SK-N-SH treated with all-trans-retinoic acid at 6 μM for 48 hours (cell line): ENCODE data around the gene ITPRID2.

Experiments
- CSDC2 ChIP-seq: fragments of 250-450 bp; sonication (Bioruptor Pico); IDR thresholded peaks from 2 replicates; pipeline ENCODE4 v1.5.0; 2020; ENCODE audit warnings: mild to moderate bottlenecking, moderate library complexity
- RARB ChIP-seq: fragments of 250-450 bp; sonication (Bioruptor Pico); IDR thresholded peaks from 2 replicates; pipeline ENCODE4 v1.8.0; 2021; ENCODE audit warnings: mild to moderate bottlenecking, moderate library complexity
- TF ChIP-seq, protein P1 (sequence below): fragments of 250-450 bp; sonication (Bioruptor Pico); IDR thresholded peaks from 2 replicates; pipeline ENCODE4 v1.5.1; 2020; ENCODE audit warnings: low read depth, mild to moderate bottlenecking, moderate library complexity

DNA sequence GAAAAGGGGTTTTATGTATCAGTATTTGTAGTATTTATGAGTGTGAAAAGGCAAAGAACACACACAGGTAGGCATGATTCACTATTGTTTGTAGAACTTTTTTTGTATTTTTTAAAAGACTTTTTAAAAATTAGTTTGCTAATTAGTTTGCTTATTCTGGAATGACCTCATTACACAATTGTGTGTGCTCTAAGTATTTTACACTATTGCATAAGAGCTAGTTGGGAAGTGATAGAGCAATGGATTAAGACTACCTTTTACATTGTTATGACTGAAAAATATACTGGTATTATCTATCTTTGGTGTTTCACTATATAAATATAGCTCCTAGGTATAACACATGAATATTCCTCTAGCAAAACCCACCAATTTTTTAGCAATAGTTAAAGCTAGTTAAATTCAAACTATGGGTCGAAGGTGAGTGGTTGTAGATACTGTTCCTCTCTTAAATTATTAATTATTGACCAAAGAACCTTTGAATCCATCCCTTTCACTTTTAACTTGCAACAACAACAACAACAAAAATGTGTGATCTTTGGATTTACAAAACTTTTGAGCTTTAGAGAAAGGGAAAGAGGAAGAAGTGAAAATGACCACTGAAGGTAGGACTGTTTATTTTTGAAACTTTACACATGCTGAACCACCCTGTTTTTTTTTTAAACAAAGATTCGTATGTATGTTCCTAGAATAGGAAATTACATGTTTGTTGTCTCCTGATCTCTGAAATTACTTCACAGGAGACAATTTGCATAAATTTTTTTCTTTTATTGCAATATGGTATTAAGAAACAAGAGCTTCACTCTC, 18.7 kb downstream of the ITPRID2 start:
- no peak for TF ChIP-seq RARB (CRISPR knock-in tag)
- TF ChIP-seq, protein P1, sequence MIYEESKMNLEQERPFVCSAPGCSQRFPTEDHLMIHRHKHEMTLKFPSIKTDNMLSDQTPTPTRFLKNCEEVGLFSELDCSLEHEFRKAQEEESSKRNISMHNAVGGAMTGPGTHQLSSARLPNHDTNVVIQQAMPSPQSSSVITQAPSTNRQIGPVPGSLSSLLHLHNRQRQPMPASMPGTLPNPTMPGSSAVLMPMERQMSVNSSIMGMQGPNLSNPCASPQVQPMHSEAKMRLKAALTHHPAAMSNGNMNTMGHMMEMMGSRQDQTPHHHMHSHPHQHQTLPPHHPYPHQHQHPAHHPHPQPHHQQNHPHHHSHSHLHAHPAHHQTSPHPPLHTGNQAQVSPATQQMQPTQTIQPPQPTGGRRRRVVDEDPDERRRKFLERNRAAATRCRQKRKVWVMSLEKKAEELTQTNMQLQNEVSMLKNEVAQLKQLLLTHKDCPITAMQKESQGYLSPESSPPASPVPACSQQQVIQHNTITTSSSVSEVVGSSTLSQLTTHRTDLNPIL (CRISPR knock-in tag), result no peak
- TF ChIP-seq CSDC2 (CRISPR knock-in tag), result no peak
